Colonic mucosa (tissue), 4 donors: Measurements from ENCODE around the gene PALD1. TPM values are rescaled to one million over a fixed set of nuclear protein-coding genes. Genes with fewer than 3 reads are reported as not detected.
"Not testable (repeated sequence)": the region's sequence is repeated elsewhere in the genome, so short reads cannot be mapped to it uniquely, and the experiment has no call there.

Experiments
- DNase-seq: peaks from one replicate; pipeline ENCODE4 v3.0.0-alpha.2; 2020
- H3K27ac ChIP-seq: fragments of 200-600 bp; one replicate; pipeline ENCODE4 v1.8.0; 2021
- H3K27me3 ChIP-seq: fragments of 200-600 bp; one replicate; pipeline ENCODE4 v1.8.0; 2021
- H3K36me3 ChIP-seq: fragments of 200-600 bp; one replicate; pipeline ENCODE4 v1.8.0; 2021
- H3K4me1 ChIP-seq: fragments of 200-600 bp; one replicate; pipeline ENCODE4 v1.8.0; 2021; ENCODE audit warnings: mild to moderate bottlenecking
- H3K4me3 ChIP-seq: fragments of 200-600 bp; one replicate; pipeline ENCODE4 v1.8.0; 2021
- H3K9ac ChIP-seq, 2 donors: one replicate each; pipeline ENCODE4 v1.7.0; 2013; ENCODE audit warnings: control low read depth in 2 of 2, low read depth in 2 of 2, low read length in 2 of 2
- H3K9me3 ChIP-seq: fragments of 200-600 bp; one replicate; pipeline ENCODE4 v1.8.0; 2021
- intact Hi-C: fragments of 100-400 bp; cut with DNase I; formaldehyde crosslinking; loops from one replicate; pipeline ENCODE4 v1.14.1; 2022
- total RNA-seq, 2 donors: library from RNA; stranded (reverse); fragmentation: NEBNext Ultra II Directional in 1 of 2; extraction: Animal tissue kit (Norgen Biotek cat#: 25700) in 1 of 2; gene quantifications; one replicate each; pipeline ENCODE4 v1.2.1, GENCODE V29; 2021
- TF ChIP-seq, protein P1 (sequence below): fragments of 200-600 bp; IDR thresholded peaks from one replicate; pipeline ENCODE4 v1.8.0; 2022; ENCODE audit warnings: antibody characterized with exemption, mild to moderate bottlenecking
- donor health status: healthy.
- donor health status: DM: no; HTN: no; CAD: no.
- donor health status: DM: no; HTN: no; CAD: no.

PALD1 gene
- total RNA-seq, 2 donors from 2014 or later = 1.3 to 2.5 TPM

DNA sequence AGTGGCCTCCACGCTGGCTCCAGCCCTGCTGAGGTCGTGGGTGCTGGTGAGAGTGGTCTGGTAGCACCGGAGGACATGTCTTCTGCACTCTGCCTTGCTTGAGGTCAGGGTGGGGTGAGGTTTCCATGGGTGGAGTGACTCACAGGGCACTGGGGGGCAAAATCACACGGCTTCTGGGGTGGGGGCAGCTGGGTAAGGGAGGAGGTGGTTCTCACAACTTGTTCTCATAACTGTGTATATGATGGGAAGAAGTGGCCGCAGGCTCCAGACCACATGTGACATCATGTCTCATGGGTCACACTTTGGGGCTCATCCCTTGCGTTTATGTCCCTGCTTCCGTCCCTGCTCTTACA lies 124.9 kb downstream of the PALD1 start:
- Histone ChIP-seq H3K9ac (no peak overlapping the region), H3K27ac (no peak overlapping the region), H3K4me3 (no peak overlapping the region), H3K36me3 (no peaks in the 10 kb centered on the region), H3K9me3 (no peaks in the 10 kb centered on the region), H3K4me1 (no peaks in the 10 kb centered on the region), H3K27me3 (no peaks in the 10 kb centered on the region)
- TF ChIP-seq, protein P1, sequence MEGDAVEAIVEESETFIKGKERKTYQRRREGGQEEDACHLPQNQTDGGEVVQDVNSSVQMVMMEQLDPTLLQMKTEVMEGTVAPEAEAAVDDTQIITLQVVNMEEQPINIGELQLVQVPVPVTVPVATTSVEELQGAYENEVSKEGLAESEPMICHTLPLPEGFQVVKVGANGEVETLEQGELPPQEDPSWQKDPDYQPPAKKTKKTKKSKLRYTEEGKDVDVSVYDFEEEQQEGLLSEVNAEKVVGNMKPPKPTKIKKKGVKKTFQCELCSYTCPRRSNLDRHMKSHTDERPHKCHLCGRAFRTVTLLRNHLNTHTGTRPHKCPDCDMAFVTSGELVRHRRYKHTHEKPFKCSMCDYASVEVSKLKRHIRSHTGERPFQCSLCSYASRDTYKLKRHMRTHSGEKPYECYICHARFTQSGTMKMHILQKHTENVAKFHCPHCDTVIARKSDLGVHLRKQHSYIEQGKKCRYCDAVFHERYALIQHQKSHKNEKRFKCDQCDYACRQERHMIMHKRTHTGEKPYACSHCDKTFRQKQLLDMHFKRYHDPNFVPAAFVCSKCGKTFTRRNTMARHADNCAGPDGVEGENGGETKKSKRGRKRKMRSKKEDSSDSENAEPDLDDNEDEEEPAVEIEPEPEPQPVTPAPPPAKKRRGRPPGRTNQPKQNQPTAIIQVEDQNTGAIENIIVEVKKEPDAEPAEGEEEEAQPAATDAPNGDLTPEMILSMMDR = no peak
- DNase-seq = no peak
- intact Hi-C loops = no loop called here

DNA sequence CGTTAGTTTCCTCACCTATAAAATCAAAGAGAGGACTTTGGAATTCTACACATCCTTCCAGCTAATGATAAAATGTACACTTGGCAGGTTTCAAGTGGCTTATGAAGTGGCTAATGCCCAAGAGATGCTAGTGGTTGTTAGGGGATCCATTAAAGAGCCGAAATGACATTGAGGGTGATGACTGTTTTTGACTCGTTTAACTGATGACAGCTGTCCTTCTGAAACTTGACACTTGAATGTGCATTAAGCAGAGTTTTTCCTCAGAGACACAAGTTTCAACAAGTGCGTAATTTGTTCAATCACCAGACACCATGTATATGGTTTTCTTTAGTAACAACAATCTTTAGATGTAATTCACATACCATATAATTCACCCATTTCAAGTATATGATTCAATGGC lies 125.5 kb downstream of the PALD1 start:
- H3K4me3 ChIP-seq = no peak overlapping the region
- no peak for DNase-seq
- TF ChIP-seq, protein P1 = no peak
- no peaks in the 10 kb centered on the region for H3K27me3 ChIP-seq
- intact Hi-C loops = no loop called here
- H3K27ac ChIP-seq = no peak overlapping the region
- no peaks in the 10 kb centered on the region for H3K4me1 ChIP-seq
- H3K9me3 ChIP-seq = no peaks in the 10 kb centered on the region
- H3K36me3 ChIP-seq = no peaks in the 10 kb centered on the region
- no peak overlapping the region for H3K9ac ChIP-seq

DNA sequence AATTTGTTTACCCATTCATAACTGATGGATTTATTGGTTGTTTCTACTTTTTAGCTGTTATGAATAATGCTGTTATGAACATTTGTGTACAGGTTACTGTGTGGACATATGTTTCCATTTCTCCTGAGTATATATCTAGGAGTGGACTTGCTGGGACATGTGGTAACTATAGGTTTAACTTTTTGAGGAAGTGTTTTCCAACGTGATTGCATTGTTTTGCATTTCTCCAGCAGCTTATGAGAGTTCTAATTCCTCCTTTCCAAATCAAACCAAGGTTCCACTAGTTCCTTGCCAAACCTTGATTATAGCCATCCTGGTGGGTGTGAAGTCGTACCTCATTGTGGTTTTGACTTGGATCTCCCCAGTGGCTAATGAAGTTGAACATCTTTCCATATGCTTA lies 126.6 kb downstream of the PALD1 start:
- Histone ChIP-seq H3K27me3 (no peaks in the 10 kb centered on the region), H3K27ac (no peak overlapping the region), H3K4me1 (no peaks in the 10 kb centered on the region), H3K9me3 (no peaks in the 10 kb centered on the region), H3K36me3 (no peaks in the 10 kb centered on the region), H3K4me3 (no peak overlapping the region), H3K9ac (no peak overlapping the region)
- intact Hi-C loops = no loop called here
- no peak for DNase-seq
- TF ChIP-seq, protein P1 = no peak

DNA sequence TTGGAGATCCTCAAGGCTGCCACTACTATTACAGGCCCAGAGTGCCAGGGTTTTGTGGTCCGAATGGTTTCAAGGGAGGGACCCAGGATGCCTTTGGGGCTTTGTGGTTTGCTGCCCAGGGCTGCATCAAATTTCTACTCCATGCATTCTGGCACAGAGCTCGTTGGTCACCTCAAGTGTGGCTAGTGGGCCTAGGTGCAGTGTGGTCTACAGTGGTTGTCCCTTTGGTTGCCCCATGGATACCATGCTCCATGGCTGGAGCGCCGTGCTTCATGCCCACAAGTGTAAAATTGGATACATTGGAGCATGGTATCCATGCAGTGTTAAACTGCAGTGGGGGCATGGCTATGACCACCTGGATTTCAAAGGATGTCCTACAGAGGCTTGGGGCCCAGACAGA lies 129.4 kb downstream of the PALD1 start:
- intact Hi-C loops = no loop called here
- no peak overlapping the region for H3K4me3 ChIP-seq
- DNase-seq = no peak
- TF ChIP-seq, protein P1 = no peak
- H3K36me3 ChIP-seq = no peaks in the 10 kb centered on the region
- H3K4me1 ChIP-seq = no peaks in the 10 kb centered on the region
- H3K27ac ChIP-seq = no peak overlapping the region
- no peaks in the 10 kb centered on the region for H3K27me3 ChIP-seq
- H3K9ac ChIP-seq = no peak overlapping the region
- no peaks in the 10 kb centered on the region for H3K9me3 ChIP-seq

DNA sequence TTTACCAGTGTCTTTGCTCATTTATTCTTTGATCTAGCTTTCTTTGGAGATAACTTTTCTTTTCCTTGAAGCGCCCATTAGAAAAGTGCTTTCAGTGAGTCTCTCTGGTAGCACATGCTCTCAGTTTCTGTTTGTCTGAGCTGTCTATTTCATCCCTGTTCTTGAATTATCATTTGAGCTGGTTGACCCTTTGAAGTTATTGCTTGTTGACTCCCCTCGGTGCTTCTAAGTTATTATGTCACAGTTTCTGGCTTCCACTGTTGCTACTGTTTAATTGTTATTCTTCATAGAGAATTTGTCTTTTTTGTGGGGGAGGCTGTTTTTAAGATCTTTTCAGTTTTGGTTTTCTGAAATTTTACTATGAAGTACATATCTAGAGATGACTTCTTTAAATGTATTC lies 135.4 kb downstream of the PALD1 start:
- no peaks in the 10 kb centered on the region for H3K36me3 ChIP-seq
- no peak overlapping the region for H3K9ac ChIP-seq
- H3K9me3 ChIP-seq = no peaks in the 10 kb centered on the region
- no peaks in the 10 kb centered on the region for H3K27me3 ChIP-seq
- TF ChIP-seq, protein P1 = no peak
- H3K4me1 ChIP-seq = no peaks in the 10 kb centered on the region
- intact Hi-C loops = loop anchor here (10.0 kb wide), 1 partner anchor 141 kb away; no protein-coding TSS in a partner anchor
- H3K4me3 ChIP-seq = no peak overlapping the region
- no peak for DNase-seq
- no peak overlapping the region for H3K27ac ChIP-seq

DNA sequence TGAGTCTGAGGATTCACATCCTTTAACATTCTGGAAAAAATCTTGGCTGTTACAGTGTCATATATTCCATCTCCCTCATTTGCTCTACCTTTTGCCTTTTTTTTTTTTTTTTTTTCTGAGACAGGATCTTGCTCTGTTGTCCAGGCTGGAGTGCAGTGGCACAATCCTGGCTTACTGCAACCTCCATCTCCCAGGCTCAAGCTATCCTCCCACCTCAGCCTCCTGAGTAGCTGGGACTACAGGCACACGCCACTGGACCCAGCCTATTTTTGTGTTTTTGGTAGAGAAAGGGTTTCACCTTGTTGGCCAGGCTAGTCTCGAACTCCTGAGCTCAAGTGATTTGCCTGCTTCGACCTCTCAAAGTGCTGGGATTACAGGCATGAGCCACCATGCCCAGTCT lies 135.8 kb downstream of the PALD1 start:
- intact Hi-C loops = loop anchor here (10.0 kb wide), 1 partner anchor 140 kb away; no protein-coding TSS in a partner anchor
- not testable (repeated sequence) for H3K36me3 ChIP-seq, H3K27ac ChIP-seq, H3K9me3 ChIP-seq, H3K4me3 ChIP-seq, DNase-seq, H3K4me1 ChIP-seq, H3K9ac ChIP-seq, H3K27me3 ChIP-seq
